22Rv1 (cell line): ENCODE data around the gene FAM131A.

Source experiments
- CTCF ChIP-seq: fragments of 450-650 bp; IDR thresholded peaks from 2 replicates; pipeline ENCODE4 v1.5.1; 2017; ENCODE audit warnings: mild to moderate bottlenecking
- ZFX ChIP-seq: fragments of 450-650 bp; IDR thresholded peaks from 2 replicates; pipeline ENCODE4 v1.6.1; 2017; ENCODE audit warnings: antibody characterized with exemption, borderline replicate concordance

DNA sequence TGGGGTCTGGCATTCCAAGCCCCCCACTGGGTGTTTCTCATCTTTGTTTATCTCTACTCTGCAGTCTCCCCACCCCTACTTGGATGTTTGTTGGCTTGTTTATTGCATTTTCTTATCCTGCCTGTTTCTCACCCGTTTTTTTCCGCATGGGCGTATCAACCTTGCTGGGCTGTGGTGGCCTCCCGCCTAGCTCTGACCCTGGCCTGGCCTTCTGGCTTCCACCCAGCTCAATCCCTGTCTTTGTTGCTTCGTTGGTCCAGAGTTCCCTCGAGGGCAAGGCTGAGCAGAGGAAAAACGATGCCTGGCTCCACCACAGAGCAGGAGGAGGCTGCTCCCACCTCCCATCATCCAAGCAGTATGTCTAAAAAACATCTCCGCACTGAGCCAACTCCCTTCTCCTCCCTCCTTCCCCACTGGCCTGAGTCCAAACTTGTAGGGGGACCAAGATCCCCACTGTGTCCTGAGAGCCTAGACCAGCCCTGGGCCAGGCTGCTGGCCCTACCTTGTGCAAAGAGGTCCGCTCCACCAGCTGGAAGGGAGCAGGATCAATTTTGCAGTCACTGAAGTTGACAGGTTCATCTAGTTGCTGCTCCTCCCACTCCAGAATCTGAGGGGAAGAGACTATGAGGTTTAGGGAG is 14.2 kb downstream of the FAM131A start:
- no peak for TF ChIP-seq CTCF
- no peak for TF ChIP-seq ZFX
